ENCODE data around the gene PTPRT.

Gene PTPRT

GRCh38 chr20:42649748-42650147 lies 540.0 kb downstream of the PTPRT start:
- Histone ChIP-seq H3K36me3 (ENCODE audit: control insufficient read depth, insufficient read depth, low read length) (no peaks in the 10 kb centered on the region), H3K9me3 (ENCODE audit: control insufficient read depth, insufficient read depth, low read length) (no peaks in the 10 kb centered on the region), H3K4me3 (ENCODE audit: low read length) (no peak overlapping the region), H3K27ac (ENCODE audit: low read length) (no peak overlapping the region), H3K4me1 (ENCODE audit: control insufficient read depth, insufficient read depth, low read length) (0 out of 2 replicates have a peak, but pooled peaks cover 2% of the 10 kb centered on the region), H3K27me3 (ENCODE audit: control insufficient read depth, insufficient read depth, low read length) (no peaks in the 10 kb centered on the region)
- DNase-seq (ENCODE audit: low read depth, low spot score): no peak

GRCh38 chr20:42646250-42646649 lies 543.5 kb downstream of the PTPRT start:
- H3K27ac ChIP-seq (ENCODE audit: low read length): no peak overlapping the region
- no peaks in the 10 kb centered on the region for H3K9me3 ChIP-seq (ENCODE audit: control insufficient read depth, insufficient read depth, low read length)
- no peaks in the 10 kb centered on the region for H3K27me3 ChIP-seq (ENCODE audit: control insufficient read depth, insufficient read depth, low read length)
- H3K4me1 ChIP-seq (ENCODE audit: control insufficient read depth, insufficient read depth, low read length): 0 out of 2 replicates have a peak, but pooled peaks cover 2% of the 10 kb centered on the region
- no CpG with 5 or more reads among the region's 3 CpGs for WGBS (ENCODE audit: insufficient coverage, insufficient read length)
- DNase-seq (ENCODE audit: low read depth, low spot score): no peak
- H3K36me3 ChIP-seq (ENCODE audit: control insufficient read depth, insufficient read depth, low read length): no peaks in the 10 kb centered on the region
- H3K4me3 ChIP-seq (ENCODE audit: low read length): no peak overlapping the region; the same call in 1 of the 2 replicates

- no peak overlapping the region for H3K27ac ChIP-seq (ENCODE audit: low read length)
- H3K4me3 ChIP-seq (ENCODE audit: low read length): no peak overlapping the region
- no peaks in the 10 kb centered on the region for H3K36me3 ChIP-seq (ENCODE audit: control insufficient read depth, insufficient read depth, low read length)
- no peaks in the 10 kb centered on the region for H3K27me3 ChIP-seq (ENCODE audit: control insufficient read depth, insufficient read depth, low read length)
- H3K9me3 ChIP-seq (ENCODE audit: control insufficient read depth, insufficient read depth, low read length): no peaks in the 10 kb centered on the region
- DNase-seq (ENCODE audit: low read depth, low spot score): no peak
- WGBS (ENCODE audit: insufficient coverage, insufficient read length): no CpG with 5 or more reads among the region's 1 CpG
- no peaks in the 10 kb centered on the region for H3K4me1 ChIP-seq (ENCODE audit: control insufficient read depth, insufficient read depth, low read length)
Observed at GRCh38 chr20:42641886-42642285, 547.8 kb downstream of the PTPRT start.

- DNase-seq (ENCODE audit: low read depth, low spot score): no peak
- H3K4me1 ChIP-seq (ENCODE audit: control insufficient read depth, insufficient read depth, low read length): no peaks in the 10 kb centered on the region
- H3K9me3 ChIP-seq (ENCODE audit: control insufficient read depth, insufficient read depth, low read length): no peaks in the 10 kb centered on the region
- no peak overlapping the region for H3K27ac ChIP-seq (ENCODE audit: low read length)
- no peaks in the 10 kb centered on the region for H3K27me3 ChIP-seq (ENCODE audit: control insufficient read depth, insufficient read depth, low read length)
- WGBS (ENCODE audit: insufficient coverage, insufficient read length): no CpG with 5 or more reads among the region's 5 CpGs
- no peaks in the 10 kb centered on the region for H3K36me3 ChIP-seq (ENCODE audit: control insufficient read depth, insufficient read depth, low read length)
- no peak overlapping the region for H3K4me3 ChIP-seq (ENCODE audit: low read length)
Observed at GRCh38 chr20:42639140-42639539, 550.6 kb downstream of the PTPRT start.

- no peaks in the 10 kb centered on the region for H3K9me3 ChIP-seq (ENCODE audit: control insufficient read depth, insufficient read depth, low read length)
- no peaks in the 10 kb centered on the region for H3K27me3 ChIP-seq (ENCODE audit: control insufficient read depth, insufficient read depth, low read length)
- no peaks in the 10 kb centered on the region for H3K36me3 ChIP-seq (ENCODE audit: control insufficient read depth, insufficient read depth, low read length)
- WGBS (ENCODE audit: insufficient coverage, insufficient read length): no CpG with 5 or more reads among the region's 6 CpGs
- no peaks in the 10 kb centered on the region for H3K4me1 ChIP-seq (ENCODE audit: control insufficient read depth, insufficient read depth, low read length)
- no peak overlapping the region for H3K27ac ChIP-seq (ENCODE audit: low read length)
- no peak overlapping the region for H3K4me3 ChIP-seq (ENCODE audit: low read length)
- no peak for DNase-seq (ENCODE audit: low read depth, low spot score)
Observed at GRCh38 chr20:42635699-42636411, 553.9 kb downstream of the PTPRT start.

GRCh38 chr20:42634156-42634555 lies 555.5 kb downstream of the PTPRT start:
- H3K9me3 ChIP-seq (ENCODE audit: control insufficient read depth, insufficient read depth, low read length): no peaks in the 10 kb centered on the region
- H3K4me1 ChIP-seq (ENCODE audit: control insufficient read depth, insufficient read depth, low read length): no peaks in the 10 kb centered on the region
- H3K27me3 ChIP-seq (ENCODE audit: control insufficient read depth, insufficient read depth, low read length): no peaks in the 10 kb centered on the region
- H3K4me3 ChIP-seq (ENCODE audit: low read length): no peak overlapping the region
- no peak overlapping the region for H3K27ac ChIP-seq (ENCODE audit: low read length)
- WGBS (ENCODE audit: insufficient coverage, insufficient read length): no CpG with 5 or more reads among the region's 2 CpGs
- H3K36me3 ChIP-seq (ENCODE audit: control insufficient read depth, insufficient read depth, low read length): no peaks in the 10 kb centered on the region
- DNase-seq (ENCODE audit: low read depth, low spot score): no peak

GRCh38 chr20:42628683-42629082 lies 561.0 kb downstream of the PTPRT start:
- no peaks in the 10 kb centered on the region for H3K4me1 ChIP-seq (ENCODE audit: control insufficient read depth, insufficient read depth, low read length)
- H3K27ac ChIP-seq (ENCODE audit: low read length): no peak overlapping the region
- H3K36me3 ChIP-seq (ENCODE audit: control insufficient read depth, insufficient read depth, low read length): no peaks in the 10 kb centered on the region
- no CpG with 5 or more reads among the region's 1 CpG for WGBS (ENCODE audit: insufficient coverage, insufficient read length)
- no peak overlapping the region for H3K4me3 ChIP-seq (ENCODE audit: low read length)
- H3K9me3 ChIP-seq (ENCODE audit: control insufficient read depth, insufficient read depth, low read length): no peaks in the 10 kb centered on the region
- no peaks in the 10 kb centered on the region for H3K27me3 ChIP-seq (ENCODE audit: control insufficient read depth, insufficient read depth, low read length)
- DNase-seq (ENCODE audit: low read depth, low spot score): no peak

GRCh38 chr20:42613076-42613475 lies 576.6 kb downstream of the PTPRT start:
- no peaks in the 10 kb centered on the region; the same call in 1 of the 2 replicates for H3K4me1 ChIP-seq (ENCODE audit: control insufficient read depth, insufficient read depth, low read length)
- DNase-seq (ENCODE audit: low read depth, low spot score): no peak
- H3K27me3 ChIP-seq (ENCODE audit: control insufficient read depth, insufficient read depth, low read length): no peaks in the 10 kb centered on the region
- H3K36me3 ChIP-seq (ENCODE audit: control insufficient read depth, insufficient read depth, low read length): no peaks in the 10 kb centered on the region
- no peak overlapping the region for H3K27ac ChIP-seq (ENCODE audit: low read length)
- H3K9me3 ChIP-seq (ENCODE audit: control insufficient read depth, insufficient read depth, low read length): no peaks in the 10 kb centered on the region
- no peak overlapping the region for H3K4me3 ChIP-seq (ENCODE audit: low read length)
- WGBS (ENCODE audit: insufficient coverage, insufficient read length): no CpG with 5 or more reads among the region's 3 CpGs

- H3K9me3 ChIP-seq (ENCODE audit: control insufficient read depth, insufficient read depth, low read length): no peaks in the 10 kb centered on the region
- WGBS (ENCODE audit: insufficient coverage, insufficient read length): no CpG with 5 or more reads among the region's 7 CpGs
- H3K4me1 ChIP-seq (ENCODE audit: control insufficient read depth, insufficient read depth, low read length): no peaks in the 10 kb centered on the region; the same call in 1 of the 2 replicates
- H3K27ac ChIP-seq (ENCODE audit: low read length): no peak overlapping the region
- H3K27me3 ChIP-seq (ENCODE audit: control insufficient read depth, insufficient read depth, low read length): no peaks in the 10 kb centered on the region
- no peak for DNase-seq (ENCODE audit: low read depth, low spot score)
- H3K4me3 ChIP-seq (ENCODE audit: low read length): no peak overlapping the region
- H3K36me3 ChIP-seq (ENCODE audit: control insufficient read depth, insufficient read depth, low read length): no peaks in the 10 kb centered on the region
Observed at GRCh38 chr20:42611889-42612837, 577.5 kb downstream of the PTPRT start.

GRCh38 chr20:42611423-42611822 lies 578.3 kb downstream of the PTPRT start:
- no CpG with 5 or more reads among the region's 4 CpGs for WGBS (ENCODE audit: insufficient coverage, insufficient read length)
- H3K27ac ChIP-seq (ENCODE audit: low read length): no peak overlapping the region

More at GRCh38 chr20:42611423-42611822, 578.3 kb downstream of the PTPRT start:
- no peak for DNase-seq (ENCODE audit: low read depth, low spot score)
- Histone ChIP-seq H3K36me3 (ENCODE audit: control insufficient read depth, insufficient read depth, low read length) (no peaks in the 10 kb centered on the region), H3K4me1 (ENCODE audit: control insufficient read depth, insufficient read depth, low read length) (no peaks in the 10 kb centered on the region; the same call in 1 of the 2 replicates), H3K4me3 (ENCODE audit: low read length) (no peak overlapping the region), H3K9me3 (ENCODE audit: control insufficient read depth, insufficient read depth, low read length) (no peaks in the 10 kb centered on the region), H3K27me3 (ENCODE audit: control insufficient read depth, insufficient read depth, low read length) (no peaks in the 10 kb centered on the region)

Measured in iPS DF 6.9 (cell line).